HG02678 (cell line): ENCODE measurements around the gene STXBP2.

Experiments
- ATAC-seq: cut with Tn5 transposase; IDR thresholded peaks from one replicate; pipeline ENCODE4 v1.9.1; 2021; ENCODE audit warnings: mild to moderate bottlenecking, moderate library complexity; ENCODE audit not compliant: unreplicated experiment

The STXBP2 gene

DNA sequence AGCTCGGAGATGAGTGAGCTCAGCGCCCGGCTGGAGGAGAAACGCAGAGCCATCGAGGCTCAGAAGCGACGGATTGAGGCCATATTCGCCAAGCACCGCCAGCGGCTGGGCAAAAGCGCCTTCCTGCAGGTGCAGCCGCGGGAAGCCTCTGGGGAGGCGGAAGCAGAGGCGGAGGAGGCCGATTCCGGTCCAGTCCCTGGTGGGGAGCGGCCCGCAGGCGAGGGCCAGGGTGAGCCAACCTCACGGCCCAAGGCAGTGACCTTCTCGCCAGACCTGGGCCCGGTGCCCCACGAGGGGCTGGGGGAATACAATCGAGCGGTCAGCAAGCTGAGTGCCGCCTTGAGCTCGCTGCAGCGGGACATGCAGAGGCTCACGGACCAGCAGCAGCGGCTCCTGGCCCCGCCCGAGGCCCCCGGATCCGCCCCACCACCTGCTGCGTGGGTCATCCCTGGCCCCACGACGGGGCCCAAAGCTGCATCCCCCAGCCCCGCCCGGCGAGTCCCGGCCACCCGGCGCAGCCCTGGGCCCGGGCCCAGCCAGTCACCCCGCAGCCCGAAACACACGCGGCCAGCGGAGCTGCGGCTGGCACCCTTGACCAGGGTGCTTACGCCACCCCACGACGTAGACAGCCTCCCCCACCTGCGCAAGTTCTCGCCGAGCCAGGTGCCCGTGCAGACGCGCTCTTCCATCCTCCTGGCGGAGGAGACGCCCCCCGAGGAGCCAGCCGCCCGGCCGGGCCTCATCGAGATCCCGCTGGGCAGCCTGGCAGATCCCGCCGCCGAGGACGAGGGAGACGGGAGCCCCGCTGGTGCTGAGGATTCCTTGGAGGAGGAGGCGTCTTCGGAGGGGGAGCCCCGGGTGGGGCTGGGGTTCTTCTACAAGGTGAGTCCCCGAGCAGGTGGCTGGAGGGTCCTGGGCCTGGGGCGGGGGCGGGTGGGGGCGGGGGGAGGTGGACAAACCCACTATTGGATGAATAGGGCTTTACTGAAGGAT, 24.3 kb upstream of the STXBP2 start:
- ATAC-seq = no peak

DNA sequence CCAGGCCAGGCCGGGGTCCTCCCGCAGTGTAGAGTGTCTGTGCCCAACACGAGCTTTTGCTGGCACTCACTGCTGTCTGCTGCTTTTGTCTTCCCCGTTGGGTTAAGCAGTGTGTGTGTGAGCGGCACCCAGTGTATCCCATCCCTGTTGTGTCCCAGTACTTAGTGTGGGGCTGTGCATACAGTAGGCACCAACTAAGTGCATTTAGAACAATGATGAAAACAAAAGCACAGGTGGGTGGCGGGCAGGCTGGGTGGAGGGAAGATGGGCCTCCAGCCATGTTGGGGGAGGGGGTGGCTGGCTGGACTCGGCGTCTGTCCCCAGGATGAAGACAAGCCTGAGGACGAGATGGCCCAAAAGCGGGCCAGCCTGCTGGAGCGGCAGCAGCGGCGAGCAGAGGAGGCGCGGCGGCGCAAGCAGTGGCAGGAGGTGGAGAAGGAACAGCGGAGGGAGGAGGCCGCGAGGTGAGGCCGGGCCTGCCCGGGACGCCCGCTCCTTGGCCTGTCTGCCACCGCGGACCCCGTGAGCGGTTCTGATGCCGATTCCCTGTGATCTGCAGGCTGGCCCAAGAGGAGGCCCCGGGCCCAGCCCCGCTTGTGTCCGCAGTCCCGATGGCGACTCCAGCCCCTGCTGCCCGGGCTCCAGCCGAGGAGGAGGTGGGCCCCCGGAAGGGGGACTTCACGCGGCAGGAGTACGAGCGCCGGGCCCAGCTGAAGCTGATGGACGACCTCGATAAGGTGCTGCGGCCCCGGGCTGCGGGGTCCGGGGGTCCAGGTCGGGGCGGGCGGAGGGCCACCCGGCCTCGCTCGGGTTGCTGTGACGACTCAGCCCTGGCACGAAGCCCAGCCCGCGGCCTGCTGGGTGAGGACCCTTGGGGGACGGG, 21.8 kb upstream of the STXBP2 start:
- no peak for ATAC-seq

DNA sequence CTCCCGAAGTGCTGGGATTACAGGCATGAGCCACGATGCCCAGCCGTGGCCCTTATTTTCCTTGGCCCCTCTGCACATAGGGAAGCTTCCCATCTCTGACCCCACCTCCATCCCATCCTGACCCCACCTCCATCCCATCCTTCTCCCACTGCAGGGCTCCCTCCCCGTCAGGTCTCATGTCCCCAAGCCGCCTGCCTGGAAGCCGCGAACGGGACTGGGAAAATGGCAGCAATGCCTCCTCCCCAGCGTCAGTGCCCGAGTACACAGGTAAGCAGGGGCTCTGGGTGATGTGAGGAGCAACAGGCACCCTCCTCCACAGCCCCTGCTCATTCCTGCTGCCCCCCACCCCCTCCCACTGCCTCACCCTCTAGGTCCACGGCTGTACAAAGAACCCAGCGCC, 19.7 kb upstream of the STXBP2 start:
- ATAC-seq = no peak

DNA sequence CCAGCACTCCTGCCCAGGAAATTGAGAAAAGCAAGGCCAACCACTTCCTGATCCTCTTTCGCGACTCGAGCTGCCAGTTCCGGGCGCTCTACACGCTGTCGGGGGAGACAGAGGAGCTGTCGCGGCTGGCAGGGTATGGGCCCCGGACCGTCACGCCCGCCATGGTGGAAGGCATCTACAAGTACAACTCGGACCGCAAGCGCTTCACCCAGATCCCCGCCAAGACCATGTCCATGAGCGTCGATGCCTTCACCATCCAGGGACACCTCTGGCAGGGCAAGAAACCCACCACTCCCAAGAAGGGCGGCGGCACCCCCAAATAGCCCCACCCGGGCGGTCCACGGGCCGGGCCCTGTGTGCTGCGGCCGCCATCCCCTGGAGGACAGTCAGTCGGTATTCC, 19.2 kb upstream of the STXBP2 start:
- no peak for ATAC-seq

DNA sequence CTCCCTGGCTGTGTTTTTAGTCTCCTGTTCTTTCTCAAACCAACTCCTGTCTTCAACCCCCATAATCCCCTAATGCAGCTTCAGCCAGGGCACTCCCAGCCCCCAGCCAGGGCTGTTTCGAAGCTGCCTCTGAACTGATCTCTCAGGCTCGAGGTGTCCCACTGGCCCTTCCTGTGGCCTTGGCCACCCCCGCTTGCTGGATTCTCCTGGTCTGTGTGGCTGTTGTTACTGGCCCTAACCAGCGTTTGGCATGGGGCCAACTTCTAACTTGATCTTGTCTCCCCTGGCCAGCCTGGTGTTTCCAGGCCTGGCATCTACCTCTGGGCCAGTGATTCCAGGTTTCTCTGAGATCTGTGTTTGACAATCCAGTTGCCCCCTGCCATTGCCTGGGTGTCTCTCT, 18.6 kb upstream of the STXBP2 start:
- ATAC-seq = no peak

DNA sequence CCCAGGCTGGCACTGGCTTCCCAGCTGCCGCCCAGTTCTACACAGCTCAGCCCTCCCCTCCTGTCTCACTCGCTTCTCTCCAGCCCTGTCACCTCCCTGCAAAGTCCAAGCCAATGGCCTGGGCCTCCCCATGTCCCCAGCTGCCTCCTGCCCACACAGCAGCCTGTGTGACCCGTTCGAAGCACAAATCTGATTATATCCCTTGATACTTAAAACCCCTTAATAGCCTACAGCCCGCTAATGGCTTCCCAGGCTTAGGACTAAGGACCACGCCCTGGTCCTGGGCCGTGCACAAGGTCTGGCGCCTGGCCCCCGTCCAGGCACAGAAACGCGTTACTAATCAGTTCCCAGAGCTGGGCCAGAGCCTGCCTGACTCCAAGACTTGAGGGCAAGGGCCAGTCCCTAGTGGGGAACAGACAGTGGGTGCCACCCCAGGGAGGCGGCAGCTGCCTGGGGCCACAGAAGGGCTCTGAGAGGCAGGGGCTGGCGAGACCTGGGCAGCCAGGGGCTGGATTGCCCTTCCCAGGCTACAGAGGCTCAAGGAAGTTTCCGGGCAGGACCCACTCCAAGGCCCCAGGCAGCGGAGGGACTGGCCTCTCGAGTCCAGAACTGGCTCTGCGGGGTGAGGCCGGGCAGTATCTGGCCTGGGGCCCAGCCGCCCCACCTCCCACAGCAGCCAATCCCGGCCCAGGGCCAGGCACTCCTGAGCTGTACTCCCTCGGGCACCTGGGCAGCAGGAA, 18.0 kb upstream of the STXBP2 start:
- no peak for ATAC-seq

DNA sequence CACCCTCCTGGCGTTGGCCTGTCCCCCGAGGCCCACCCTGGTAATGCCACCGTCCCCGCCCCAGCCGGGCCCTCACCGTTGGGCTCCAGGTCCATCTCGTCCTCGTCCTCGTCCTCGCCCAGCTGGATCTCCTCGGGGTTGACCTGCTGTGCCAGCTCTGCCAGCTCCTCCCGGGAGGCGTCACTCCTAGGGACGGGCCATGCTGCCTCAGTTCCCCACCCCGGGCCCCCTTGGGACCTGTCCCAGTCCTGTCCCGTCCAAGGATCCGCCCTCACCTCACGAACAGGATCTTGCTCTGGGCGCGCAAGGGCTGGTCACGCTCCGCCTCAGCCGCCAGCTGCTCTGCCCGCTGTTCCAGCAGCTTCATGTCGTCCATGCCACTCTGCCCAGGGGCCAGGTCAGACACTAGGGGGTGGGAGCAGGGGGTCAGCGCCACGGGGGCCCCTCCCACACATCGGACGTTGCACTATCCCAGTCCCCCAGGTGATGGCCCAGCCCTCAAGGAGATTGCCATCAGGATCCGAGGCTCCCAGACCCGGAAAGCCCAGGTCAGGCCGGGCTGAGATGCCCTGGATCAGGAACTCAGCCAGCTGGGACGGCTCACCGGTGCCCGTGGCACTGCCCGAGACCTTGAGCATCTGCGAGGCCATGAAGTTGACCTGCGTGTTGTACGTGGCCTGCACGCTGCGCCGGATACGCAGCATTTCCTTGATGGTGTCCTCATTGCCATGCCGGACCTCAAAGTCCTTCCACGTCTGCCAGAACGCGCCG, 17.1 kb upstream of the STXBP2 start:
- no peak for ATAC-seq

DNA sequence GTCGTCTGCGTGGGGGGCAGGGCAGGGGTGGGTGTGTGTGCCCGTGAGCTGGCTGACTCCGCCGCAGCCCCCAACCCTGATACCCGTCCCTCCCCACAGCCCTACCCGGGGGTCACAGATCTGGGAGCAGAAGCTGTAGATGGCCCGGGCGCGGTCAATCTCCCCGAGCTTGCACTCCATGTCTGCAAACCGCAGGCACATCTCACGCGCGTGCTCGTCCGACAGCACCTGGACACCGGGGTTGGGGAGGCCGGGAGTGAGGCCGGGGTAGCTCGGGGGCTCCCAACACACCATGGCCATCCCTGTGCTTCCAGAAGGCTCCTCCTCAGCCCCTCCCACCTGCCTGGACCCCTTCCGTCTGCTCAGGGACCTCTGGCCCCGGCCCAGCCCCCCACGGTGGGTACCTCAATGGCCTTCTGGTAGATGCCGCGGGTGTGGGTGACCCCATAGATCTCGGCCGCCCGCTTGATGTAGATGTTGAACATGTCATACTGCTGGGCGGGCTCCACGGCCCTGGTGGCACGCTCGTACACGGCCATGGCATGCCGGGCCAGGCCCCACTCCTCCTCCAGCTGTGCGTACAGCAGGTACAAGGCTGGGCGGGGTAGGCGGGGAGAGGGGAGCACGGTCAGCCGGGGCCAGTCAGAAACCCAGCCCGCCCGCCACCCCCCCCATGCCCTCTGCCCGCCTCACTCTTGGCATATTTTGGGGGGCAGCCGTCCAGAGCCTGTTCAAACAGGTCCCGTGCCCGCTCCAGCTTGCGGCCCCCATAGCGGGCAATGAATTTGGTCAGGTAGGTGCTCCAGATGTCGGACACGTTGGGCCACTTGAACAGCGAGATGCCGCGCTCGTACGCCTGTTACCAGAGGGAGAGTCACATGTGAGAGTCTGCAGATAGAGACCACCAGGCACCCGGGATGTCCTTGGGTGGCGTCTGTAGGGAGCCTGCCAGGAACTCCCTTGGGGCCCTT, 16.2 kb upstream of the STXBP2 start:
- no peak for ATAC-seq

DNA sequence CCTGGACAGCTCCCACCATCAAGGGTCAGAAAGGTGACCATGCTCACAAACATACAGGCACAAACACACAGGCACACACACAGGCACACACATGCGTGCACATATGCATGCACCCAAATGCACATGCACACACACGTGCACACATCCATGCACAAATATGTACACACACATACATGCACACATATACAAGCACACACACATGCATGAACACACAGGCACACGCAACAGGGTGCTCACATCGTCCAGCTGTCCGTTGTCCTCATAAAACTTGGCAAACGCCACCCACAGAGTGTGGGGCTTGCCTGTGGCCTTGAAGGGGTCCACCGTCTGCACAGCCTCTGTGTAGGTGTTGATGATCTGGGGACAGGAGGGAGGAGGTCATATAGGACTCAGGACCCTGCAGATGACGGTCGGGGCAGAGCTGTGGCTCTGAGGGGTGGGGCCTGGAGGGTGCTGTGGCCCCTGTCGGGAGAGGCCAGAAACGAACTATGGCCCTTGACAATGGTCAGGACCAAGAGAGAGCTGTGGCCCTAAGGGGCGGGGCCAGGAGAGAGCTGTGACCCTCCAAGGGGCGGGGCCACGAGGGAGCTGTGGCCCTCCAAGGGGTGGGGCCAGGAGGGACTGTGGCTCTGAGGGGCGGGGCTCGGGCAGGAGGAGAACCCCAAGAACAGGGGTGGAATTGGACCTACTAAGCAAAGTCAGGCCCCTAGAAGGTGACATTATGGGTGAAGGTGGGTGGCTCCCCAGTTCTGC, 13.8 kb upstream of the STXBP2 start:
- ATAC-seq = no peak

DNA sequence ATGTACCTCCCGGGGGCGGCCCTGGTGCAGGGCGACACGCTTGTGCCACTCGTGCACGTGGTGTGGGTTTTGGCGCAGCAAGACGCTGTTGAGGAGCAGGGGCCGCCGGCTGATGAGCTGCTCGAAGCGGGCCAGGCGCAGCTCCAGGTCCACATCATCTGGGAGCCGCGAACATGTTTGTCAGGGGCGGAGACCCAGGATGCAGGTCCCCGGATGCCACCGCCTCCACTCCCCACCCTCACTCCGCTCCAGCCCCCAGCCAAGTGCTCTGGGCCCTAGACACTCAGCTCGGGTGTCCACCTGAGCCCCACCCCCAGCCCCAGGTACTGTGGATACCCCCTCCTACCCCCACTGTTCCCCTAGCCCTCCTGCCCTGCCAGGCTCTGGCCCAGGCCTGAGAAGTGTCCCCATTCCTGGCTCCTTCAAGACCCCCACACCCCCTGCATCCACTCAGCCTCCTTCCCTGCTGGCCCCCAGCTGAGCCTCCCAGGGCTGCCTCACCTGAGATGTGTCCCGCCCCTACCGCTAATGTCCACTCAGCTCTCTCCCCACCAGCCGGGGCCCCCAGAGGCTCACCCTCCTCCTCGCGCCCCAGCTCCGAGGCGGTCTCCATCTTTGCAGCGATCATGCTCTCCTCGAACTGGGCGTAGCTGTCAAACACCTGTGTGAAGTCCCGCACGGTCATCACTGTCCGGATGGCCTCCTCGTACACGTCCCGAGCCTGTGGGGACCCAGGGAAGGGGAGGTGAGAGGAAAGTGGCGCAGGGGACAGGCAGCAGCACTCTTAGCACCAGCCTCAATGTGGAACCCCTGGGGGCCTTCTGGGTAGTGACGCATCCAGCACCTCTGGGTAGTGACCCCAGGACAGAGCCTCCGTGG, 12.9 kb upstream of the STXBP2 start:
- no peak for ATAC-seq

DNA sequence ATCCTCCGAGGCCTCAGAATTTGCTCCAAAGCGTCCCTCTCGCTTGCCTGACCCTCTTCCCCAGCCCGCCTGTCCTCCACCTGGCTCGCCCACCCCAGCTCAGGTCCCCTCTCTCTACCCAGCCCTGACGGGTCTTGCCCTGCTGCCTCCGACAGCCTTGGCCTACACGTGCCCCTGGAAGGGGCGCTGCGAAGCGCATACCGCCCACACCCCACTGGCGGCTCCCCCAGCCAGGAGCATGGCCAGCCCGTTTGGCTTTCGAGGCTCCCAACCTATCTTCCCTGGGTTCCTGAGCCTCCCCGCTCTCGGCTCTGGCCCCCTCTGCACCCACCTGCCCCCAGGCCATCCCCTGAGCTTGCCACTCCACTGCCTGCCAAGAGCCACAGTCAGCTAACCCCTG, 12.1 kb upstream of the STXBP2 start:
- ATAC-seq = no peak

DNA sequence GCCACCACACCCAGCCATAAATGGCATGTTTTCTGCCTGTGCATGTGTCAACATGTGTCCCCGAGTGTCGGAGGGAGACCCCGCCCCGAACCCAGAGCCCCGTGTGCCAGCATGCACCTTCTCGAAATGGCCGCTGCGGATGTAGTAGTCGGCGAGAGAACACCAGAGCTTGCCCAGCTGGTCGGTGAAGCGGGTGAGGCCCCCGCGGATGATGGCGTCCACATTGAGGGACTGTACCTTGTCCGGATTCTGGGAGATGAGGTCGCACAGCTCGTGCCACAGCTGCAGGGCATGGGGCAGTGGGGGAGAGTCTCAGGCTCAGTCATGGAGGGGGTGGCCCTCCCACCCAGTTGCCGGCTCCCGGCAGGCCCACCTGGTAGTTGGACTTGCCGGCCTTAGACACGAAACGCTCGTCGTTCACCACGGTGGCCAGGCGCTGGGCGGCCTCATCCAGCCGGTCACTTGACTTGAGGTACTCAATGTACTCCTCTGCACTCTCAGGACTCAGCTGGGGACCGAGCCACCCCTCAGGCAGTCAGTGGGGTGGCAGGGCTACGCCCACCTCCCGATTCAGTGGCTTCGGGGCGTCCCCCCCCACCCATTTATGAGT, 11.0 kb upstream of the STXBP2 start:
- no peak for ATAC-seq

DNA sequence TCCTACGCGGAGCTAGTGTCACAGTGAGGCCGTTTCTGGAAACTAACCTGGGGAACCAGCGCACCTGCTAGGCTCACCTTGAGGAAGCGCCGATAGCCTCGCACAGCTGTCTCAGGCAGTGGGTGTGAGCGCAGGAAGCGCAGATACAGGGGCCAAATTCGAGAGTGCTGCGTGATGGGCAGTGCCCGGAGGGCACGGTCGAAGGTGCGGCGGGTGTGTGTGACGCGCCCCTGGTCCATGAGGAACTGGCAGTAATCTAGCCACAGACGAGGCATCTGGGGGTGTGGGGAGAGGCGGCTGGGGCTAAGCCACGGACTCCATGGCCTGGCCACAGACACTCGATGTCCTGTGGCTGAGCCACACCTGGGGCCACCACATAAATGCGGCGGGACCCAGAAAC, 9.7 kb upstream of the STXBP2 start:
- ATAC-seq = no peak

DNA sequence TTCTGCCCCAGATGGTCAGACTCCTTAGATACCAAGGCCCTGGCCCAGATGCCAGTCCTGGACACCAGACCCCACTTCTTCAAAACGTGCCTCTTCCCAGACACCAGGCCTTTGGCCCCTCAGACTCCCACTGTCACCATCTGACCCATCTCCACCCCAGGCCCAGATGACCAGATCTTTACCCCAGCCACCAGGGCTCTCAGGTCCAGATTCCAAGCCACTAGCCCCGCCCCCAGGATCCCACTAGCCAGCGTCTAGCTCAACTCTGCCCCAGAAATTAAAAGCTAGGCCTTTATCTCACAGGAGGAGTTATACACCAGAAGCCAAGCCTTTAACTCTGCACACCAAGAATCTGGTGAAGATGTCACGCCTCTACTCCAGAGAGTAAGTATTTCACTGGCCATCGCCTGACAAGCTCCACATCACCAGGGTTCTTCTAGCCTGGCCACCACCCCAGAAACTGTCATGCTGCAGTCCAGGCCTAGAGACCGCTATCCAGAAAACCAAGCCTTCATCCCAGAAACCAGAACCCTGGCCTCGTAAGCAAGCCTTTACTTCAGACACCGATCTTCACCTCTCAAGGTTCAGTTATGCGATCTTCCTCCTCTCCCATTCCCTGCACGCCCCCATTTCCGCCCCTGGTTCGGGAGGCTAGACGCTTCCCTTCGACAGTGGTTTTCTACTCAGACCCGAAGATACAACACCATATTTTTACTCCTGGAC, 8.2 kb upstream of the STXBP2 start:
- no peak for ATAC-seq

DNA sequence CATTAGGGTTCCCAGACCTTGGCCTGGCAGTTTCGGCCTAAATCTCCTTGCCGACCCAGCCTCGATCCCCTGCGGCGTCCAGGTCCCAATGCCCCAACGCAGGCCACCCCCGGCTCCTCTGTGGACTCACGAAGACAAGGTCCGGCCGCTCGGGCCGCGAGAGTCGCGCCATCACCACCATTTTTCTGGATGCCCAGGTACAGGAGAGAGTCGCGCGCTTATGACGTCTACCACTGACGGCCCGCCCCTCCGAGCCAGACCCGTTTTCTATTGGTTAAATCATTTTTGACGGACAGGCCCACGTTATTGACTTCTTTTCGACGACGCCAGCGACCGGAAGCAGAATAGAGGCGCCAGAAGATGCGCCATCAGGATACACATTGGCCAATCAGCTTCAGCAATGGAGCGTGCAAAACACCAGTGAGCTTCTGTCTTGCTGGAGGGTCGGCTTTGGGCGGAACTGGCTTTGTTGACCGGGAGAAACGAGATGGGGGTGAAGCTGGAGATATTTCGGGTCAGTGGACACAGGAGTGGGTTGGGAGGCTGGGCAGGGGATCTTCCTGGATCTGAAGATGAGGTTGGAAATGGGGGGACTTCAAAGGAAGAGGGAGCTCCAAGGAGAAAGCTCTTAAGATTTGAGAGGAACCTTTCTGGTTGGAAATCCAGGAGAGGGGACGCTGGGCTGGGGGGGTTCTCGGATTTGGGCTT, 7.4 kb upstream of the STXBP2 start, which contains the start of the genes PET100 and XAB2:
Gene PET100, plus strand, starts transcription at position 447 of the 708 bp plus-strand sequence. Its CDS starts 41 bp downstream, at position 488.
Gene XAB2, minus strand, starts transcription at position 199 of the 708 bp plus-strand sequence. Its CDS starts 18 bp downstream, at position 181.
- ATAC-seq = peak; percentile 89
